Stomach smooth muscle (tissue), 2 donors: ENCODE data around the gene ARHGAP22.

Experiments used
- H3K27ac ChIP-seq: one replicate; pipeline ENCODE4 v1.7.0; 2013; ENCODE audit warnings: mild to moderate bottlenecking, low read length, inconsistent platforms
- H3K27me3 ChIP-seq, 2 donors: one replicate each; pipeline ENCODE4 v1.7.0; 2013; ENCODE audit warnings: low read length in 2 of 2; ENCODE audit not compliant: insufficient read depth in 2 of 2, control insufficient read depth in 1 of 2
- H3K36me3 ChIP-seq, 2 donors: one replicate each; pipeline ENCODE4 v1.7.0; 2013; ENCODE audit warnings: low read length in 2 of 2; ENCODE audit not compliant: control insufficient read depth in 2 of 2, insufficient read depth in 2 of 2
- H3K4me1 ChIP-seq: one replicate; pipeline ENCODE4 v1.7.0; 2013; ENCODE audit warnings: low read length; ENCODE audit not compliant: control insufficient read depth, insufficient read depth
- H3K4me3 ChIP-seq, 2 donors: one replicate each; pipeline ENCODE4 v1.7.0; 2013; ENCODE audit warnings: low read length in 2 of 2
- H3K9ac ChIP-seq, 2 donors: one replicate each; pipeline ENCODE4 v1.7.0; 2013; ENCODE audit warnings: low read length in 2 of 2, mild to moderate bottlenecking in 1 of 2
- H3K9me3 ChIP-seq, 2 donors: one replicate each; pipeline ENCODE4 v1.7.0; 2013; ENCODE audit warnings: low read length in 2 of 2; ENCODE audit not compliant: control insufficient read depth in 2 of 2
- donor health status: healthy.
- donor health status: Pancreatic carcinoma.

ARHGAP22 gene

GRCh38 chr10:48478980-48479811 is 125.7 kb downstream of the ARHGAP22 start:
- H3K27me3 ChIP-seq = no peaks in the 10 kb centered on the region
- no peak overlapping the region for H3K27ac ChIP-seq
- no peaks in the 10 kb centered on the region for H3K4me1 ChIP-seq
- H3K4me3 ChIP-seq = no peak overlapping the region
- H3K9me3 ChIP-seq = no peaks in the 10 kb centered on the region
- H3K9ac ChIP-seq = no peak overlapping the region
- no peaks in the 10 kb centered on the region for H3K36me3 ChIP-seq

- no peak overlapping the region for H3K9ac ChIP-seq
- H3K27me3 ChIP-seq = no peaks in the 10 kb centered on the region
- no peaks in the 10 kb centered on the region for H3K36me3 ChIP-seq
- no peak overlapping the region for H3K4me3 ChIP-seq
- no peaks in the 10 kb centered on the region for H3K9me3 ChIP-seq
- H3K27ac ChIP-seq = no peak overlapping the region
- no peaks in the 10 kb centered on the region for H3K4me1 ChIP-seq
These were observed 126.4 kb downstream of the ARHGAP22 start for GRCh38 chr10:48478469-48478868.

- H3K27me3 ChIP-seq = no peaks in the 10 kb centered on the region
- H3K9ac ChIP-seq = no peak overlapping the region
- H3K27ac ChIP-seq = no peak overlapping the region
- no peaks in the 10 kb centered on the region for H3K4me1 ChIP-seq
- no peaks in the 10 kb centered on the region for H3K36me3 ChIP-seq
- H3K4me3 ChIP-seq = no peak overlapping the region
- peaks cover 3% of the 10 kb centered on the region in 2 donors for H3K9me3 ChIP-seq
These were observed 127.3 kb downstream of the ARHGAP22 start for GRCh38 chr10:48477616-48478015.

GRCh38 chr10:48477141-48477540 is 127.7 kb downstream of the ARHGAP22 start:
- Histone ChIP-seq H3K27me3 (no peaks in the 10 kb centered on the region), H3K36me3 (no peaks in the 10 kb centered on the region), H3K9ac (no peak overlapping the region)

GRCh38 chr10:48476279-48476982 is 128.4 kb downstream of the ARHGAP22 start:
- Histone ChIP-seq H3K9me3 (peaks cover 3% of the 10 kb centered on the region in 2 donors), H3K4me1 (no peaks in the 10 kb centered on the region), H3K27ac (no peak overlapping the region), H3K36me3 (no peaks in the 10 kb centered on the region), H3K9ac (no peak overlapping the region), H3K27me3 (peaks cover 0 to under 1% of the 10 kb centered on the region in 2 donors), H3K4me3 (no peak overlapping the region)

More at GRCh38 chr10:48477141-48477540, 127.7 kb downstream of the ARHGAP22 start:
- H3K9me3 ChIP-seq = peaks cover 3% of the 10 kb centered on the region in 2 donors
- H3K27ac ChIP-seq = no peak overlapping the region
- H3K4me1 ChIP-seq = no peaks in the 10 kb centered on the region
- H3K4me3 ChIP-seq = no peak overlapping the region

- H3K36me3 ChIP-seq = no peaks in the 10 kb centered on the region
- H3K27me3 ChIP-seq = peaks cover 0 to 2% of the 10 kb centered on the region in 2 donors
- H3K4me1 ChIP-seq = no peaks in the 10 kb centered on the region
- H3K9ac ChIP-seq = no peak overlapping the region
- peaks cover 3% of the 10 kb centered on the region in 2 donors for H3K9me3 ChIP-seq
- H3K27ac ChIP-seq = no peak overlapping the region
- H3K4me3 ChIP-seq = no peak overlapping the region
These were observed 129.0 kb downstream of the ARHGAP22 start for GRCh38 chr10:48475943-48476278.

- H3K27ac ChIP-seq = no peak overlapping the region
- H3K36me3 ChIP-seq = no peaks in the 10 kb centered on the region
- H3K4me3 ChIP-seq = no peak overlapping the region
- H3K9ac ChIP-seq = no peak overlapping the region
- peaks cover 3% of the 10 kb centered on the region in 2 donors for H3K9me3 ChIP-seq
- H3K4me1 ChIP-seq = no peaks in the 10 kb centered on the region
- peaks cover 0 to 2% of the 10 kb centered on the region in 2 donors for H3K27me3 ChIP-seq
These were observed 130.0 kb downstream of the ARHGAP22 start for GRCh38 chr10:48474765-48475365.

GRCh38 chr10:48473704-48474103 is 131.2 kb downstream of the ARHGAP22 start:
- Histone ChIP-seq H3K4me3 (no peak overlapping the region), H3K27ac (no peak overlapping the region), H3K9ac (no peak overlapping the region), H3K36me3 (no peaks in the 10 kb centered on the region), H3K4me1 (no peaks in the 10 kb centered on the region), H3K27me3 (peaks cover 4 to 7% of the 10 kb centered on the region in 2 donors), H3K9me3 (peaks cover 3% of the 10 kb centered on the region in 2 donors)

GRCh38 chr10:48472501-48473069 is 132.3 kb downstream of the ARHGAP22 start:
- H3K27me3 ChIP-seq = peaks cover 4 to 12% of the 10 kb centered on the region in 2 donors
- H3K27ac ChIP-seq = no peak overlapping the region
- H3K4me1 ChIP-seq = no peaks in the 10 kb centered on the region
- no peaks in the 10 kb centered on the region for H3K36me3 ChIP-seq
- no peak overlapping the region for H3K9ac ChIP-seq
- peaks cover 3% of the 10 kb centered on the region in 2 donors for H3K9me3 ChIP-seq
- no peak overlapping the region for H3K4me3 ChIP-seq

- peaks cover 11 to 18% of the 10 kb centered on the region in 2 donors for H3K27me3 ChIP-seq
- H3K4me3 ChIP-seq = no peak overlapping the region
- peaks cover 3% of the 10 kb centered on the region in 2 donors for H3K9me3 ChIP-seq
- peaks cover 2% of the 10 kb centered on the region for H3K4me1 ChIP-seq
- no peak overlapping the region for H3K9ac ChIP-seq
- no peaks in the 10 kb centered on the region for H3K36me3 ChIP-seq
- H3K27ac ChIP-seq = no peak overlapping the region
These were observed 133.7 kb downstream of the ARHGAP22 start for GRCh38 chr10:48470893-48471805.
